GM23338 (cell line): ENCODE measurements around the gene KRTAP23-1. TPM values are rescaled to one million over a fixed set of nuclear protein-coding genes. Genes with fewer than 3 reads are reported as not detected.

Source experiments
- ATAC-seq: fragments of 200-7000 bp; cut with Tn5 transposase; 3 replicates; pipeline ENCODE4 v1.9.1; 2020
- DNase-seq: peaks from one replicate; pipeline ENCODE4 v3.0.0-alpha.2; 2015; ENCODE audit warnings: low spot score
- H2AFZ ChIP-seq: fragments of 200-600 bp; sonication (generic); 2 replicates; pipeline ENCODE4 v1.8.0; 2016; ENCODE audit warnings: antibody characterized with exemption, mild to moderate bottlenecking, moderate library complexity
- H3F3A ChIP-seq: fragments of 200-600 bp; sonication (generic); replicated peaks from 2 replicates; pipeline ENCODE4 v1.8.0; 2017; ENCODE audit warnings: antibody characterized with exemption, mixed run types, low read depth
- H3K27ac ChIP-seq: fragments of 200-600 bp; sonication (generic); 2 replicates; pipeline ENCODE4 v1.6.1; 2016; ENCODE audit warnings: low read depth
- H3K27me3 ChIP-seq: fragments of 200-600 bp; sonication (generic); 2 replicates; pipeline ENCODE4 v1.8.0; 2016; ENCODE audit warnings: mild to moderate bottlenecking, mixed run types, moderate library complexity; ENCODE audit not compliant: insufficient read depth
- H3K36me3 ChIP-seq: fragments of 200-600 bp; sonication (generic); 2 replicates; pipeline ENCODE4 v1.8.0; 2016; ENCODE audit warnings: mild to moderate bottlenecking; ENCODE audit not compliant: insufficient read depth
- H3K4me1 ChIP-seq: fragments of 200-600 bp; sonication (generic); 2 replicates; pipeline ENCODE4 v1.8.0; 2016; ENCODE audit warnings: mild to moderate bottlenecking, moderate library complexity; ENCODE audit not compliant: insufficient read depth
- H3K4me2 ChIP-seq: fragments of 200-600 bp; sonication (generic); 2 replicates; pipeline ENCODE4 v1.7.1; 2017; ENCODE audit warnings: mixed run types
- H3K4me3 ChIP-seq: fragments of 200-600 bp; sonication (generic); 2 replicates; pipeline ENCODE4 v1.6.1; 2016; ENCODE audit warnings: mixed run types
- H3K79me2 ChIP-seq: fragments of 200-600 bp; sonication (generic); replicated peaks from 2 replicates; pipeline ENCODE4 v1.8.0; 2017; ENCODE audit warnings: mild to moderate bottlenecking; ENCODE audit not compliant: insufficient read depth
- H3K9me2 ChIP-seq: fragments of 200-600 bp; sonication (generic); 2 replicates; pipeline ENCODE4 v1.8.0; 2017; ENCODE audit not compliant: insufficient read depth
- H4K20me1 ChIP-seq: fragments of 200-600 bp; sonication (generic); replicated peaks from 2 replicates; pipeline ENCODE4 v1.8.0; 2017; ENCODE audit warnings: mild to moderate bottlenecking; ENCODE audit not compliant: insufficient read depth
- H3K27ac Mint-ChIP-seq: 2 replicates; pipeline ENCODE4 v1.8.0; 2020; ENCODE audit warnings: inconsistent platforms, mild to moderate bottlenecking, moderate library complexity, mixed read lengths
- H3K27me3 Mint-ChIP-seq: 3 replicates; pipeline ENCODE4 v1.8.0; 2022; ENCODE audit warnings: low read depth, mild to moderate bottlenecking, moderate library complexity, mixed read lengths, inconsistent platforms; ENCODE audit not compliant: insufficient read depth, poor library complexity
- H3K36me3 Mint-ChIP-seq: 3 replicates; pipeline ENCODE4 v1.8.0; 2021; ENCODE audit warnings: low read depth, mild to moderate bottlenecking, inconsistent platforms, moderate library complexity, mixed read lengths
- H3K4me1 Mint-ChIP-seq: 3 replicates; pipeline ENCODE4 v1.8.0; 2020; ENCODE audit warnings: mild to moderate bottlenecking, inconsistent platforms, mixed read lengths
- H3K4me3 Mint-ChIP-seq: 3 replicates; pipeline ENCODE4 v1.8.0; 2021; ENCODE audit warnings: moderate library complexity, mild to moderate bottlenecking, inconsistent platforms, mixed read lengths
- H3K9me3 Mint-ChIP-seq: 3 replicates; pipeline ENCODE4 v1.8.0; 2020; ENCODE audit warnings: moderate library complexity, mild to moderate bottlenecking, inconsistent platforms, mixed read lengths
- CREB1 ChIP-seq: fragments of 250-450 bp; sonication (Bioruptor Pico); IDR thresholded peaks from 2 replicates; pipeline ENCODE4 v1.5.0; 2020; ENCODE audit warnings: low read depth, mild to moderate bottlenecking, moderate library complexity
- EZH2 ChIP-seq: fragments of 200-600 bp; sonication (generic); IDR thresholded peaks from one replicate; pipeline ENCODE4 v1.8.0; 2017; ENCODE audit warnings: antibody characterized with exemption, mild to moderate bottlenecking, low read depth; ENCODE audit not compliant: unreplicated experiment
- EZH2phosphoT487 ChIP-seq: fragments of 200-600 bp; sonication (generic); IDR thresholded peaks from one replicate; pipeline ENCODE4 v1.8.1; 2018; ENCODE audit warnings: antibody characterized with exemption; ENCODE audit not compliant: unreplicated experiment
- JUNB ChIP-seq: IDR thresholded peaks from one replicate; pipeline ENCODE4 v1.6.1; 2016; ENCODE audit warnings: antibody characterized with exemption; ENCODE audit not compliant: unreplicated experiment
- NANOG ChIP-seq: IDR thresholded peaks from 2 replicates; pipeline ENCODE4 v1.6.1; 2016; ENCODE audit warnings: antibody characterized with exemption, borderline replicate concordance
- POLR2AphosphoS5 ChIP-seq: IDR thresholded peaks from 2 replicates; pipeline ENCODE4 v1.6.1; 2016; ENCODE audit warnings: antibody characterized with exemption, low read depth
- REST ChIP-seq: IDR thresholded peaks from one replicate; pipeline ENCODE4 v1.6.1; 2018; ENCODE audit warnings: antibody characterized with exemption; ENCODE audit not compliant: unreplicated experiment
- STAT1 ChIP-seq: IDR thresholded peaks from one replicate; pipeline ENCODE4 v1.6.1; 2016; ENCODE audit warnings: antibody characterized with exemption; ENCODE audit not compliant: unreplicated experiment
- ZNF114 ChIP-seq: fragments of 250-450 bp; sonication (Bioruptor Pico); IDR thresholded peaks from 2 replicates; pipeline ENCODE4 v1.5.0; 2020; ENCODE audit warnings: mild to moderate bottlenecking, moderate library complexity
- ZNF331 ChIP-seq: fragments of 250-450 bp; sonication (Bioruptor Pico); IDR thresholded peaks from 2 replicates; pipeline ENCODE4 v1.5.0; 2020; ENCODE audit warnings: low read depth, mild to moderate bottlenecking, moderate library complexity
- polyA plus RNA-seq: library from polyadenylated mRNA; unstranded; fragments of >200 nt; fragmentation: Nextera tagmentation; extraction: Ambion mirVana; gene quantifications from 2 replicates; pipeline ENCODE4 v1.2.1, GENCODE V29; 2016
- total RNA-seq: library from RNA; depleted of rRNA; stranded (reverse); fragments of >200 nt; shearing (Covaris generic); gene quantifications from 2 replicates; pipeline ENCODE4 v1.2.3, GENCODE V29; 2014
- TF ChIP-seq, protein P1 (sequence below): fragments of 250-450 bp; sonication (Bioruptor Pico); IDR thresholded peaks from 2 replicates; pipeline ENCODE4 v1.5.0; 2020; ENCODE audit warnings: mild to moderate bottlenecking, moderate library complexity
- TF ChIP-seq, protein P2 (sequence below): IDR thresholded peaks from 2 replicates; pipeline ENCODE4 v1.6.1; 2016; ENCODE audit warnings: antibody characterized with exemption
- TF ChIP-seq, protein P3 (sequence below), 2 experiments: fragments of 200-600 bp in 1 of 2; sonication (generic) in 1 of 2; conservative IDR thresholded peaks; 2 replicates each; pipeline versions ENCODE4 v1.5.1 to v1.6.1; 2016 to 2017; ENCODE audit warnings: antibody characterized with exemption in 2 of 2, low read depth in 2 of 2, mild to moderate bottlenecking in 2 of 2, moderate library complexity in 1 of 2

Gene KRTAP23-1
- total and polyA plus RNA-seq, 2 experiments from 2014 or later, result not detected

GRCh38 chr21:30349572-30349971, 1.2 kb upstream of the KRTAP23-1 start:
- no peak for DNase-seq
- Histone ChIP-seq H3K27ac (no peak overlapping the region), H3K36me3 (no peaks in the 10 kb centered on the region), H3K79me2 (no peaks in the 10 kb centered on the region), H3K4me2 (peak overlapping the region; percentile 15; the same call in 1 of the 2 replicates), H3F3A (no peaks in the 10 kb centered on the region), H3K27me3 (no peaks in the 10 kb centered on the region), H3K9me2 (peaks cover 2% of the 10 kb centered on the region; the same call in 1 of the 2 replicates), H4K20me1 (no peaks in the 10 kb centered on the region), H2AFZ (no peak overlapping the region), H3K4me3 (no peak overlapping the region), H3K4me1 (peaks cover 16% of the 10 kb centered on the region)
- peaks cover 8% of the 10 kb centered on the region; the same call in 2 of the 3 replicates for H3K36me3 Mint-ChIP-seq
- no peak overlapping the region for H3K4me3 Mint-ChIP-seq
- H3K27ac Mint-ChIP-seq, result no peak overlapping the region
- ATAC-seq, result no peak
- TF ChIP-seq ZNF331 (CRISPR knock-in tag), result no peak
- TF ChIP-seq, protein P1, sequence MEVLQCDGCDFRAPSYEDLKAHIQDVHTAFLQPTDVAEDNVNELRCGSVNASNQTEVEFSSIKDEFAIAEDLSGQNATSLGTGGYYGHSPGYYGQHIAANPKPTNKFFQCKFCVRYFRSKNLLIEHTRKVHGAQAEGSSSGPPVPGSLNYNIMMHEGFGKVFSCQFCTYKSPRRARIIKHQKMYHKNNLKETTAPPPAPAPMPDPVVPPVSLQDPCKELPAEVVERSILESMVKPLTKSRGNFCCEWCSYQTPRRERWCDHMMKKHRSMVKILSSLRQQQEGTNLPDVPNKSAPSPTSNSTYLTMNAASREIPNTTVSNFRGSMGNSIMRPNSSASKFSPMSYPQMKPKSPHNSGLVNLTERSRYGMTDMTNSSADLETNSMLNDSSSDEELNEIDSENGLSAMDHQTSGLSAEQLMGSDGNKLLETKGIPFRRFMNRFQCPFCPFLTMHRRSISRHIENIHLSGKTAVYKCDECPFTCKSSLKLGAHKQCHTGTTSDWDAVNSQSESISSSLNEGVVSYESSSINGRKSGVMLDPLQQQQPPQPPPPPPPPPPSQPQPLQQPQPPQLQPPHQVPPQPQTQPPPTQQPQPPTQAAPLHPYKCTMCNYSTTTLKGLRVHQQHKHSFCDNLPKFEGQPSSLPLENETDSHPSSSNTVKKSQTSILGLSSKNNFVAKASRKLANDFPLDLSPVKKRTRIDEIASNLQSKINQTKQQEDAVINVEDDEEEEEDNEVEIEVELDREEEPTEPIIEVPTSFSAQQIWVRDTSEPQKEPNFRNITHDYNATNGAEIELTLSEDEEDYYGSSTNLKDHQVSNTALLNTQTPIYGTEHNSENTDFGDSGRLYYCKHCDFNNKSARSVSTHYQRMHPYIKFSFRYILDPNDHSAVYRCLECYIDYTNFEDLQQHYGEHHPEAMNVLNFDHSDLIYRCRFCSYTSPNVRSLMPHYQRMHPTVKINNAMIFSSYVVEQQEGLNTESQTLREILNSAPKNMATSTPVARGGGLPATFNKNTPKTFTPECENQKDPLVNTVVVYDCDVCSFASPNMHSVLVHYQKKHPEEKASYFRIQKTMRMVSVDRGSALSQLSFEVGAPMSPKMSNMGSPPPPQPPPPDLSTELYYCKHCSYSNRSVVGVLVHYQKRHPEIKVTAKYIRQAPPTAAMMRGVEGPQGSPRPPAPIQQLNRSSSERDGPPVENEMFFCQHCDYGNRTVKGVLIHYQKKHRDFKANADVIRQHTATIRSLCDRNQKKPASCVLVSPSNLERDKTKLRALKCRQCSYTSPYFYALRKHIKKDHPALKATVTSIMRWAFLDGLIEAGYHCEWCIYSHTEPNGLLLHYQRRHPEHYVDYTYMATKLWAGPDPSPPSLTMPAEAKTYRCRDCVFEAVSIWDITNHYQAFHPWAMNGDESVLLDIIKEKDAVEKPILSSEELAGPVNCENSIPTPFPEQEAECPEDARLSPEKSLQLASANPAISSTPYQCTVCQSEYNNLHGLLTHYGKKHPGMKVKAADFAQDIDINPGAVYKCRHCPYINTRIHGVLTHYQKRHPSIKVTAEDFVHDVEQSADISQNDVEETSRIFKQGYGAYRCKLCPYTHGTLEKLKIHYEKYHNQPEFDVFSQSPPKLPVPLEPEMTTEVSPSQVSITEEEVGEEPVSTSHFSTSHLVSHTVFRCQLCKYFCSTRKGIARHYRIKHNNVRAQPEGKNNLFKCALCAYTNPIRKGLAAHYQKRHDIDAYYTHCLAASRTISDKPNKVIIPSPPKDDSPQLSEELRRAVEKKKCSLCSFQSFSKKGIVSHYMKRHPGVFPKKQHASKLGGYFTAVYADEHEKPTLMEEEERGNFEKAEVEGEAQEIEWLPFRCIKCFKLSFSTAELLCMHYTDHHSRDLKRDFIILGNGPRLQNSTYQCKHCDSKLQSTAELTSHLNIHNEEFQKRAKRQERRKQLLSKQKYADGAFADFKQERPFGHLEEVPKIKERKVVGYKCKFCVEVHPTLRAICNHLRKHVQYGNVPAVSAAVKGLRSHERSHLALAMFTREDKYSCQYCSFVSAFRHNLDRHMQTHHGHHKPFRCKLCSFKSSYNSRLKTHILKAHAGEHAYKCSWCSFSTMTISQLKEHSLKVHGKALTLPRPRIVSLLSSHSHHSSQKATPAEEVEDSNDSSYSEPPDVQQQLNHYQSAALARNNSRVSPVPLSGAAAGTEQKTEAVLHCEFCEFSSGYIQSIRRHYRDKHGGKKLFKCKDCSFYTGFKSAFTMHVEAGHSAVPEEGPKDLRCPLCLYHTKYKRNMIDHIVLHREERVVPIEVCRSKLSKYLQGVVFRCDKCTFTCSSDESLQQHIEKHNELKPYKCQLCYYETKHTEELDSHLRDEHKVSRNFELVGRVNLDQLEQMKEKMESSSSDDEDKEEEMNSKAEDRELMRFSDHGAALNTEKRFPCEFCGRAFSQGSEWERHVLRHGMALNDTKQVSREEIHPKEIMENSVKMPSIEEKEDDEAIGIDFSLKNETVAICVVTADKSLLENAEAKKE (CRISPR knock-in tag), result no peak
- TF ChIP-seq, protein P2, sequence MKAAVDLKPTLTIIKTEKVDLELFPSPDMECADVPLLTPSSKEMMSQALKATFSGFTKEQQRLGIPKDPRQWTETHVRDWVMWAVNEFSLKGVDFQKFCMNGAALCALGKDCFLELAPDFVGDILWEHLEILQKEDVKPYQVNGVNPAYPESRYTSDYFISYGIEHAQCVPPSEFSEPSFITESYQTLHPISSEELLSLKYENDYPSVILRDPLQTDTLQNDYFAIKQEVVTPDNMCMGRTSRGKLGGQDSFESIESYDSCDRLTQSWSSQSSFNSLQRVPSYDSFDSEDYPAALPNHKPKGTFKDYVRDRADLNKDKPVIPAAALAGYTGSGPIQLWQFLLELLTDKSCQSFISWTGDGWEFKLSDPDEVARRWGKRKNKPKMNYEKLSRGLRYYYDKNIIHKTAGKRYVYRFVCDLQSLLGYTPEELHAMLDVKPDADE, result no peak
- TF ChIP-seq EZH2phosphoT487, result no peak
- no peak for TF ChIP-seq ZNF114 (CRISPR knock-in tag)
- no peak for TF ChIP-seq JUNB
- no peak for TF ChIP-seq REST
- no peak for TF ChIP-seq NANOG
- TF ChIP-seq STAT1, result no peak
- no peak for TF ChIP-seq EZH2
- TF ChIP-seq, protein P3, sequence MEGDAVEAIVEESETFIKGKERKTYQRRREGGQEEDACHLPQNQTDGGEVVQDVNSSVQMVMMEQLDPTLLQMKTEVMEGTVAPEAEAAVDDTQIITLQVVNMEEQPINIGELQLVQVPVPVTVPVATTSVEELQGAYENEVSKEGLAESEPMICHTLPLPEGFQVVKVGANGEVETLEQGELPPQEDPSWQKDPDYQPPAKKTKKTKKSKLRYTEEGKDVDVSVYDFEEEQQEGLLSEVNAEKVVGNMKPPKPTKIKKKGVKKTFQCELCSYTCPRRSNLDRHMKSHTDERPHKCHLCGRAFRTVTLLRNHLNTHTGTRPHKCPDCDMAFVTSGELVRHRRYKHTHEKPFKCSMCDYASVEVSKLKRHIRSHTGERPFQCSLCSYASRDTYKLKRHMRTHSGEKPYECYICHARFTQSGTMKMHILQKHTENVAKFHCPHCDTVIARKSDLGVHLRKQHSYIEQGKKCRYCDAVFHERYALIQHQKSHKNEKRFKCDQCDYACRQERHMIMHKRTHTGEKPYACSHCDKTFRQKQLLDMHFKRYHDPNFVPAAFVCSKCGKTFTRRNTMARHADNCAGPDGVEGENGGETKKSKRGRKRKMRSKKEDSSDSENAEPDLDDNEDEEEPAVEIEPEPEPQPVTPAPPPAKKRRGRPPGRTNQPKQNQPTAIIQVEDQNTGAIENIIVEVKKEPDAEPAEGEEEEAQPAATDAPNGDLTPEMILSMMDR (conservative IDR thresholded peaks at IDR 0.05; ENCODE audit: low read depth in 2 of 2), result no peak
- no peak for TF ChIP-seq CREB1 (CRISPR knock-in tag)
- no peak for TF ChIP-seq POLR2AphosphoS5
- H3K9me3 Mint-ChIP-seq, result peaks cover 8% of the 10 kb centered on the region; the same call in 1 of the 3 replicates
- H3K4me1 Mint-ChIP-seq, result peaks cover 17% of the 10 kb centered on the region
- H3K27me3 Mint-ChIP-seq, result peaks cover 5% of the 10 kb centered on the region
